Osteocyte (in vitro differentiated cells): Measurements from ENCODE around the gene FBXW5. TPM values are rescaled to one million over a fixed set of nuclear protein-coding genes. Genes with fewer than 3 reads are reported as not detected.

Source experiments
- DNase-seq: peaks from one replicate; pipeline ENCODE4 v3.0.0; 2021; ENCODE audit warnings: mixed read lengths; ENCODE audit not compliant: unreplicated experiment; ENCODE audit errors: extremely low spot score
- H3K27ac Mint-ChIP-seq: one replicate; pipeline ENCODE4 v1.8.0; 2021; ENCODE audit warnings: mild to moderate bottlenecking, mixed read lengths; ENCODE audit not compliant: unreplicated experiment
- H3K27me3 Mint-ChIP-seq: one replicate; pipeline ENCODE4 v1.8.0; 2021; ENCODE audit warnings: mixed read lengths; ENCODE audit not compliant: unreplicated experiment
- H3K36me3 Mint-ChIP-seq: one replicate; pipeline ENCODE4 v1.8.0; 2021; ENCODE audit warnings: mixed read lengths; ENCODE audit not compliant: unreplicated experiment
- H3K4me1 Mint-ChIP-seq: one replicate; pipeline ENCODE4 v1.8.0; 2021; ENCODE audit warnings: mixed read lengths; ENCODE audit not compliant: unreplicated experiment
- H3K4me3 Mint-ChIP-seq: one replicate; pipeline ENCODE4 v1.8.0; 2021; ENCODE audit warnings: mild to moderate bottlenecking, moderate library complexity, mixed read lengths; ENCODE audit not compliant: unreplicated experiment
- H3K9me3 Mint-ChIP-seq: one replicate; pipeline ENCODE4 v1.8.0; 2021; ENCODE audit warnings: mixed read lengths; ENCODE audit not compliant: unreplicated experiment
- long read RNA-seq: library from polyadenylated mRNA; unstranded; transcript quantifications from one replicate; pipeline ENCODE4 v2.0.0, GENCODE V29; 2021
- total RNA-seq: library from RNA; stranded (reverse); gene quantifications from 2 replicates; pipeline ENCODE4 v1.2.1, GENCODE V29; 2021
- TF ChIP-seq, protein P1 (sequence below): fragments of 200-600 bp; sonication (generic); IDR thresholded peaks from 2 replicates; pipeline ENCODE4 v1.5.0; 2021; ENCODE audit warnings: antibody characterized with exemption, mild to moderate bottlenecking, moderate library complexity

Gene FBXW5, protein sequence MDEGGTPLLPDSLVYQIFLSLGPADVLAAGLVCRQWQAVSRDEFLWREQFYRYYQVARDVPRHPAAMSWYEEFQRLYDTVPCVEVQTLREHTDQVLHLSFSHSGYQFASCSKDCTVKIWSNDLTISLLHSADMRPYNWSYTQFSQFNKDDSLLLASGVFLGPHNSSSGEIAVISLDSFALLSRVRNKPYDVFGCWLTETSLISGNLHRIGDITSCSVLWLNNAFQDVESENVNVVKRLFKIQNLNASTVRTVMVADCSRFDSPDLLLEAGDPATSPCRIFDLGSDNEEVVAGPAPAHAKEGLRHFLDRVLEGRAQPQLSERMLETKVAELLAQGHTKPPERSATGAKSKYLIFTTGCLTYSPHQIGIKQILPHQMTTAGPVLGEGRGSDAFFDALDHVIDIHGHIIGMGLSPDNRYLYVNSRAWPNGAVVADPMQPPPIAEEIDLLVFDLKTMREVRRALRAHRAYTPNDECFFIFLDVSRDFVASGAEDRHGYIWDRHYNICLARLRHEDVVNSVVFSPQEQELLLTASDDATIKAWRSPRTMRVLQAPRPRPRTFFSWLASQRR
- 84.4 and 93.0 TPM in 2 replicates for total RNA-seq
- long read RNA-seq, transcript FBXW5-201 (9 exons, 2,274 nt) = major isoform, 18 of 43 reads
- long read RNA-seq, partial matches to known transcripts = 13 of 43 reads
- long read RNA-seq, other reads (novel, unspliced or antisense) = 12 of 43 reads

DNA sequence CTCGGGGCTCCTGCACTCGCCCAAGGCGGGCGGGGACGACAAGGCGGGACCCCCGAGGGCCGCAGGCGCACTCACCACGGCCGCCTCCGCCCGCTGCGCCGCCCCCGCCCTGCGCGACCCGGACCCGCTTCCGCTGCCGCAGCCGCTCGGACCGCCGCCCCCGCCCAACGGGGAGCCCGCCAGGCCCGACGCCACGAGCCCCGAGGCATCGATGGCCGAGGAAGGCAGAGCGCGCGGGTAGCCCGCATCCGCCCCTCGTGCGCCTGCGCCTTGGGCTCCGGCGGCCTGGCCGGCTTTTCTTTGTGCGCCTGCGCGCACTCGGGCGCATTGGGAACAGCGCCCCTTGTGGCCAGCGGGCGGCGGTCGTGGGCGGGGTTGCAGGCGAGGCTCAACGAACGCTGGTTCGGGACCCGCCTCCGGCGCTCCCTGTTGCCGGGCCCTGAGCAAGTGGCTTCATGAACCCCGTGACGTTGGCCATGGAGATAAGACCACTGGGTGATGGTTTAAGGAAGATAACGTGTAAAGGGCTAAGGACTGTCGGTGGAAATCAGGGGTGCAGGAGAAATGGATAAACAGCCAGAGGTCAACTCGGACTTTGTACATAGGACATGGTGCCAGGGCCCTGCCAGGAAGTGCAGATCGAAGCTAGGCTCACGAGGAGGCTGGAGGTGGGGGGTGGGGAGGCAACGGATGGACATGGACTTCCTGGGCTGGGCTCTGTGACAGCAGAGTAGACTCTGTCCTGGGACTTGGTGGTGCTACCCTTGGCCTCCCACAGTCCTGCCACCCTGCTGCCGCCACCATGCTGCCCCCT lies at the start of gene FBXW5, which contains the start of gene C8G:
TSS of gene FBXW5 (minus strand) at position 220 of the 814 bp plus-strand sequence. CDS start 655 bp downstream, outside the sequence.
TSS of gene C8G (plus strand) at position 725 of the 814 bp plus-strand sequence. CDS start at position 803, 78 bp downstream.
- Mint-ChIP-seq H3K27ac (peak within 1 kb of the TSS; percentile 85), H3K36me3 (peaks cover 7% of the 10 kb centered on the region), H3K9me3 (no peaks in the 10 kb centered on the region), H3K4me1 (peaks cover 9% of the 10 kb centered on the region), H3K27me3 (no peaks in the 10 kb centered on the region), H3K4me3 (peak within 1 kb of the TSS; percentile 72)
- TF ChIP-seq, protein P1, sequence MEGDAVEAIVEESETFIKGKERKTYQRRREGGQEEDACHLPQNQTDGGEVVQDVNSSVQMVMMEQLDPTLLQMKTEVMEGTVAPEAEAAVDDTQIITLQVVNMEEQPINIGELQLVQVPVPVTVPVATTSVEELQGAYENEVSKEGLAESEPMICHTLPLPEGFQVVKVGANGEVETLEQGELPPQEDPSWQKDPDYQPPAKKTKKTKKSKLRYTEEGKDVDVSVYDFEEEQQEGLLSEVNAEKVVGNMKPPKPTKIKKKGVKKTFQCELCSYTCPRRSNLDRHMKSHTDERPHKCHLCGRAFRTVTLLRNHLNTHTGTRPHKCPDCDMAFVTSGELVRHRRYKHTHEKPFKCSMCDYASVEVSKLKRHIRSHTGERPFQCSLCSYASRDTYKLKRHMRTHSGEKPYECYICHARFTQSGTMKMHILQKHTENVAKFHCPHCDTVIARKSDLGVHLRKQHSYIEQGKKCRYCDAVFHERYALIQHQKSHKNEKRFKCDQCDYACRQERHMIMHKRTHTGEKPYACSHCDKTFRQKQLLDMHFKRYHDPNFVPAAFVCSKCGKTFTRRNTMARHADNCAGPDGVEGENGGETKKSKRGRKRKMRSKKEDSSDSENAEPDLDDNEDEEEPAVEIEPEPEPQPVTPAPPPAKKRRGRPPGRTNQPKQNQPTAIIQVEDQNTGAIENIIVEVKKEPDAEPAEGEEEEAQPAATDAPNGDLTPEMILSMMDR = peak; percentile 98
- DNase-seq = peak; percentile 99

DNA sequence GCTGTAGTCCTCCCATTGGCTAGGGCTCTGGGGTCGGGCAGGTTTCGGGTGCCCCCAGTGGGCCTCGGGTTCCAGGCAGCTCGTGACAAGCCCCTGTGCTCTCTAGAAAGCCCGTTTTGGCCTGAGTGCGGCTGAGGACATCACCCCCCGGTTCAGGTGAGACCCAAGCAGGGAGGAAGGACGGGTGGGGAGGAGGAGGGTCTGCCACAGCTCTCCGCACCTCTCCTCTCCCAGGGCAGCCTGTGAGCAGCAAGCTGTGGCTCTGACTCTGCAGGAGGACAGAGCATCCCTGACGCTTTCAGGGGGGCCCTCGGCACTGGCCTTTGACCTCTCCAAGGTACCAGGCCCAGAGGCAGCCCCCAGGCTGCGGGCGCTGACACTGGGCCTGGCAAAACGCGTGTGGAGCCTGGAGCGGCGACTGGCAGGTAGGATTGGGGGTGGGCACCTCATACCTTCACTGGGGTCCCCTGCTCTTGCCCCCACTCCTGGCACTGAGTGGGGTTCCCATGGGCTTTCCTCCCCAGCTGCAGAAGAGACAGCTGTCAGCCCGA lies 48.4 kb upstream of the FBXW5 start:
- Mint-ChIP-seq H3K4me3 (peak overlapping the region; percentile 80), H3K27ac (peak overlapping the region; percentile 7), H3K36me3 (no peaks in the 10 kb centered on the region), H3K4me1 (peaks cover 16% of the 10 kb centered on the region), H3K27me3 (no peaks in the 10 kb centered on the region), H3K9me3 (no peaks in the 10 kb centered on the region)
- TF ChIP-seq, protein P1 = no peak
- no peak for DNase-seq

DNA sequence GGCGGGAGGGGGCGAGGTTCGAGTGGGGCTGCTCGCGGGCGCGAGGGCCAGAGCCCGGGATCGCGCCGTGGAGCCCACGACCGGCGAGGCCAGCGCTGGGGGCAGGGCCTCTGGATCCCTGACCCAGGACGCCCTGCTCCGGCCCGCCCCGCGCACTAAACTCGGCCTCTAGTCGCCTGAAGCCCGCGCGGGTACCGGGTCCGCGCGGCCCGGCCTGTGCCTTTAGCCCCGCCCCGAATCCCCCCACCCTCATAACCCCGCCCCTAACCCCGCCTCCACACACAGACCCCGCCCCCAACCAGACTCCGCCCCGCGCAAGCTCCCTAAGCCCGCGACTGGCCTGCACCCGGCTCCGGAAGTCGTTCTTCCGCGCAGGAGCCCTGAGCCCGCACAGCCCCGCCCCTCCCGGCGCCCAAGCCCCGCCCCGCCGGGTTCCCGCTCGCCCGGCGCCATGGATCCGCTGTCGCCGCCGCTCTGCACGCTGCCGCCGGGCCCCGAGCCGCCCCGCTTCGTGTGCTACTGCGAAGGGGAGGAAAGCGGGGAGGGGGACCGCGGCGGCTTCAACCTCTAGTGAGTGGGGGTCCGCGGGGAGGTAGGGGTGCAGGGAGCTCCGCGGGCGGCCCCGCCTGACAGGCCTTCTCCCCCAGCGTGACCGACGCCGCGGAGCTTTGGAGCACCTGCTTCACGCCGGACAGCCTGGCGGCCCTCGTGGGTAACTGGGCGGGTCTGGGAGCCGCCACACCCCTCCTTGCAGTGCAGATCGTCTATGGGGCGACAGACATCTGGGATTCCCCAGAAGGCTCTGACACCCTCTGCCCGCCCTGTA lies 47.7 kb upstream of the FBXW5 start, which contains the start of gene PAXX:
TSS of gene PAXX (plus strand) at position 430 of the 826 bp plus-strand sequence. CDS start at position 452, 22 bp downstream.
- TF ChIP-seq, protein P1 = no peak
- peak within 1 kb of the TSS; percentile 65 for H3K27ac Mint-ChIP-seq

DNA sequence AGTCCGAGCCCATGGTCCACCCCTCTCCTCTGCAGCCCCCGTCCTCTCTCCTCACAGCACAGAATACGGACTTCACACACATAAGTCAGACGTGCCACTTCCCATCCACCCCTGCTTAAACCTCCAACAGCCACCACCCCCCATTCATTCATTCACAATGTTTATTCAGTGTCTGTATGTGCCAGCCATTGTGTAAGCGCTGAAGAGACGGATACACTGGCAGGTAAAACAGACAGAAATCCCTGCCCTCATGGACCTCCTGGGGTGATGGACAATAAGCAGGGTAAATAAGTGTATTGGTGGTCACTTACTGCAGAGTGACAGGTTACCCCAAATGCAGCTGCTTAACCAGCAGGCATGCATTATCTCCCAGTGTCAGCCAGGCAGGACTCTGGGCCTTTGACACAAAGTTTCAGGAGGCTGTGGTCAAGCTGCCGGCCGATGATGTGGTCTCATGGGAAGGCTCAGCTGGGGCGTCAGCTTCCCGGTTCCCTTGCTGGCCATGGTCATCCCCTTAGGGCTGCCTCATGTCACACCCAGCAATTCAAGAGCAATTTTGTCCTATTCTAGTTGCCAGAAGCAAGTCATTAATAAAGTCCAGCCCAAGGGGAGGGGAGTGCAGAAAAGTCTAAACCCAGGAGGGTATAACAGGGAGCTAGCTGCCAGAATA lies 45.8 kb upstream of the FBXW5 start:
- TF ChIP-seq, protein P1 = no peak
- Mint-ChIP-seq H3K27ac (no peak overlapping the region), H3K4me1 (peaks cover 5% of the 10 kb centered on the region), H3K4me3 (peak overlapping the region; percentile 68), H3K27me3 (no peaks in the 10 kb centered on the region), H3K9me3 (no peaks in the 10 kb centered on the region), H3K36me3 (no peaks in the 10 kb centered on the region)
- DNase-seq = no peak

More for the DNA sequence above, 47.7 kb upstream of the FBXW5 start, which contains the start of gene PAXX:
- Mint-ChIP-seq H3K9me3 (no peaks in the 10 kb centered on the region), H3K36me3 (no peaks in the 10 kb centered on the region), H3K27me3 (no peaks in the 10 kb centered on the region), H3K4me3 (peak within 1 kb of the TSS; percentile 80), H3K4me1 (peaks cover 10% of the 10 kb centered on the region)
- peak; percentile 97 for DNase-seq
